DOHH2 (cell line): Measurements from ENCODE around the gene SCFD2.

Source experiments
- H3F3A ChIP-seq: fragments of 200-600 bp; sonication (generic), shearing (Covaris generic); 2 replicates; pipeline ENCODE4 v1.6.0; 2016; ENCODE audit warnings: antibody characterized with exemption, mild to moderate bottlenecking; ENCODE audit not compliant: control insufficient read depth, insufficient read depth
- H3K27ac ChIP-seq: fragments of 200-600 bp; sonication (generic); 2 replicates; pipeline ENCODE4 v1.5.1; 2014; ENCODE audit warnings: low read depth, mild to moderate bottlenecking, low read length, moderate library complexity
- H3K27me3 ChIP-seq: fragments of 200-600 bp; sonication (generic); 2 replicates; pipeline ENCODE4 v1.6.1; 2014; ENCODE audit warnings: mild to moderate bottlenecking, low read length, mixed read lengths; ENCODE audit not compliant: control insufficient read depth
- H3K36me3 ChIP-seq: fragments of 200-600 bp; sonication (generic); 2 replicates; pipeline ENCODE4 v1.6.1; 2014; ENCODE audit warnings: mild to moderate bottlenecking, low read length, moderate library complexity, mixed read lengths; ENCODE audit not compliant: control insufficient read depth
- H3K4me1 ChIP-seq: fragments of 200-600 bp; sonication (generic); 2 replicates; pipeline ENCODE4 v1.6.1; 2014; ENCODE audit warnings: mild to moderate bottlenecking, low read length, mixed read lengths; ENCODE audit not compliant: control insufficient read depth
- H3K4me2 ChIP-seq: fragments of 200-600 bp; sonication (generic); 2 replicates; pipeline ENCODE4 v1.6.0; 2014; ENCODE audit warnings: mild to moderate bottlenecking, low read length, moderate library complexity
- H3K4me3 ChIP-seq: fragments of 200-600 bp; sonication (generic); 2 replicates; pipeline ENCODE4 v1.5.1; 2014; ENCODE audit warnings: mild to moderate bottlenecking, low read length, mixed read lengths
- H3K79me2 ChIP-seq: fragments of 200-600 bp; sonication (generic); 2 replicates; pipeline ENCODE4 v1.6.1; 2014; ENCODE audit warnings: mild to moderate bottlenecking, low read length, mixed read lengths; ENCODE audit not compliant: control insufficient read depth
- H3K9me2 ChIP-seq: fragments of 200-600 bp; sonication (generic); replicated peaks from 2 replicates; pipeline ENCODE4 v1.6.1; 2014; ENCODE audit warnings: mild to moderate bottlenecking, low read length, mixed read lengths; ENCODE audit not compliant: control insufficient read depth
- H3K9me3 ChIP-seq: fragments of 200-600 bp; sonication (generic); 2 replicates; pipeline ENCODE4 v1.6.1; 2014; ENCODE audit warnings: antibody characterized with exemption, low read length, mixed read lengths; ENCODE audit not compliant: control insufficient read depth, insufficient read depth
- H4K20me1 ChIP-seq: fragments of 200-600 bp; sonication (generic); 2 replicates; pipeline ENCODE4 v1.6.0; 2014; ENCODE audit warnings: low read depth, mild to moderate bottlenecking, antibody characterized with exemption, low read length, moderate library complexity; ENCODE audit not compliant: control insufficient read depth, insufficient read depth
- CTCF ChIP-seq: fragments of 200-600 bp; sonication (generic); IDR thresholded peaks from one replicate; pipeline ENCODE4 v1.5.1; 2014; ENCODE audit warnings: antibody characterized with exemption, mild to moderate bottlenecking, low read depth, low read length; ENCODE audit not compliant: poor library complexity, severe bottlenecking
- EZH2phosphoT487 ChIP-seq: fragments of 200-600 bp; sonication (generic); IDR thresholded peaks from 2 replicates; pipeline ENCODE4 v1.6.1; 2017; ENCODE audit warnings: borderline replicate concordance, mild to moderate bottlenecking, antibody characterized with exemption, low read length, moderate library complexity, mixed read lengths

The SCFD2 gene

GRCh38 chr4:53128231-53128630, 237.6 kb downstream of the SCFD2 start:
- H3K4me3 ChIP-seq, result no peak overlapping the region
- H3K4me2 ChIP-seq, result no peak overlapping the region
- no peaks in the 10 kb centered on the region for H3K27me3 ChIP-seq
- no peak overlapping the region for H3K27ac ChIP-seq
- TF ChIP-seq CTCF (no peak), EZH2phosphoT487 (no peak)
- no peaks in the 10 kb centered on the region for H3K4me1 ChIP-seq
- no peaks in the 10 kb centered on the region for H3K9me2 ChIP-seq
- H4K20me1 ChIP-seq, result no peaks in the 10 kb centered on the region
- H3K79me2 ChIP-seq, result no peaks in the 10 kb centered on the region
- no peaks in the 10 kb centered on the region for H3K36me3 ChIP-seq
- H3K9me3 ChIP-seq, result no peaks in the 10 kb centered on the region
- H3F3A ChIP-seq, result no peaks in the 10 kb centered on the region

- no peak overlapping the region for H3K27ac ChIP-seq
- no peaks in the 10 kb centered on the region for H3K9me3 ChIP-seq
- no peaks in the 10 kb centered on the region for H3K9me2 ChIP-seq
- no peaks in the 10 kb centered on the region for H3K4me1 ChIP-seq
- no peak for TF ChIP-seq CTCF
- TF ChIP-seq EZH2phosphoT487, result no peak
- no peaks in the 10 kb centered on the region for H3K27me3 ChIP-seq
- H3K36me3 ChIP-seq, result no peaks in the 10 kb centered on the region
- H3K4me3 ChIP-seq, result no peak overlapping the region
- H4K20me1 ChIP-seq, result no peaks in the 10 kb centered on the region
- no peaks in the 10 kb centered on the region for H3K79me2 ChIP-seq
- no peak overlapping the region for H3K4me2 ChIP-seq
- no peaks in the 10 kb centered on the region for H3F3A ChIP-seq
These were observed 238.5 kb downstream of the SCFD2 start for GRCh38 chr4:53127365-53127764.

- H3K27me3 ChIP-seq, result no peaks in the 10 kb centered on the region
- no peaks in the 10 kb centered on the region for H3K9me3 ChIP-seq
- H3K79me2 ChIP-seq, result no peaks in the 10 kb centered on the region
- H3K4me2 ChIP-seq, result no peak overlapping the region
- no peaks in the 10 kb centered on the region for H4K20me1 ChIP-seq
- H3F3A ChIP-seq, result no peaks in the 10 kb centered on the region
- H3K4me1 ChIP-seq, result no peaks in the 10 kb centered on the region
- no peak overlapping the region for H3K4me3 ChIP-seq
- no peak overlapping the region for H3K27ac ChIP-seq
- no peaks in the 10 kb centered on the region for H3K36me3 ChIP-seq
- TF ChIP-seq CTCF (no peak), EZH2phosphoT487 (no peak)
- no peaks in the 10 kb centered on the region for H3K9me2 ChIP-seq
These were observed 239.8 kb downstream of the SCFD2 start for GRCh38 chr4:53126099-53126498.

- Histone ChIP-seq H4K20me1 (no peaks in the 10 kb centered on the region), H3K27ac (no peak overlapping the region), H3K4me1 (no peaks in the 10 kb centered on the region), H3K36me3 (no peaks in the 10 kb centered on the region), H3K4me3 (no peak overlapping the region), H3K79me2 (no peaks in the 10 kb centered on the region), H3K9me2 (no peaks in the 10 kb centered on the region), H3K4me2 (no peak overlapping the region), H3K9me3 (no peaks in the 10 kb centered on the region), H3F3A (no peaks in the 10 kb centered on the region), H3K27me3 (no peaks in the 10 kb centered on the region)
- no peak for TF ChIP-seq CTCF
- TF ChIP-seq EZH2phosphoT487, result no peak
These were observed 242.0 kb downstream of the SCFD2 start for GRCh38 chr4:53123819-53124218.
